Nephron (organoid): ENCODE measurements around the gene TKTL1.
A peak's percentile ranks its signal among the peaks of the same experiment; 100 is the strongest.

ENCODE experiments used
- H3K27ac Mint-ChIP-seq, 3 experiments: 2 replicates each; pipeline ENCODE4 v1.8.0; 2020; ENCODE audit warnings: mixed read lengths in 3 of 3, mild to moderate bottlenecking in 2 of 3, moderate library complexity in 1 of 3
- H3K27me3 Mint-ChIP-seq: 2 replicates; pipeline ENCODE4 v1.8.0; 2021; ENCODE audit warnings: low read depth, mild to moderate bottlenecking, moderate library complexity, mixed read lengths
- H3K36me3 Mint-ChIP-seq: 2 replicates; pipeline ENCODE4 v1.8.0; 2020; ENCODE audit warnings: low read depth, mixed read lengths
- H3K4me1 Mint-ChIP-seq: 2 replicates; pipeline ENCODE4 v1.8.0; 2020; ENCODE audit warnings: mixed read lengths
- H3K4me3 Mint-ChIP-seq, 3 experiments: 2 replicates each; pipeline ENCODE4 v1.8.0; 2020; ENCODE audit warnings: mild to moderate bottlenecking in 3 of 3, mixed read lengths in 3 of 3, moderate library complexity in 2 of 3
- H3K9me3 Mint-ChIP-seq: 2 replicates; pipeline ENCODE4 v1.8.0; 2020; ENCODE audit warnings: mixed read lengths
- CTCF ChIP-seq, 3 experiments: fragments of 200-600 bp; sonication (generic); IDR thresholded peaks; one replicate each; pipeline ENCODE4 v1.5.0; 2021; ENCODE audit warnings: antibody characterized with exemption in 3 of 3; ENCODE audit not compliant: unreplicated experiment in 3 of 3

The TKTL1 gene

GRCh38 chrX:154367474-154368308 lies 72.1 kb downstream of the TKTL1 start:
- Mint-ChIP-seq H3K36me3 (peaks cover 27% of the 10 kb centered on the region), H3K4me3 (peak overlapping the region; percentile 77 to 97 (median 95)), H3K27me3 (no peaks in the 10 kb centered on the region), H3K27ac (peak overlapping the region in 1 of 3 experiments; percentile 48), H3K9me3 (peaks cover 5% of the 10 kb centered on the region), H3K4me1 (no peaks in the 10 kb centered on the region)
- TF ChIP-seq CTCF (IDR thresholded peaks at IDR 0.05; ENCODE audit: unreplicated experiment in 3 of 3): no peak

- Mint-ChIP-seq H3K27me3 (no peaks in the 10 kb centered on the region), H3K4me3 (peak overlapping the region; percentile 89 to 97 (median 95)), H3K4me1 (peaks cover 5% of the 10 kb centered on the region), H3K9me3 (peaks cover 5% of the 10 kb centered on the region), H3K36me3 (peaks cover 21% of the 10 kb centered on the region), H3K27ac (peak overlapping the region in 2 of 3 experiments; percentile 43 to 97)
- no peak for TF ChIP-seq CTCF (IDR thresholded peaks at IDR 0.05; ENCODE audit: unreplicated experiment in 3 of 3)
Observed at GRCh38 chrX:154368630-154369448, 73.2 kb downstream of the TKTL1 start.

- peak overlapping the region; percentile 94 to 97 (median 97) for H3K27ac Mint-ChIP-seq
Observed at GRCh38 chrX:154369449-154370299, 74.1 kb downstream of the TKTL1 start.

GRCh38 chrX:154370300-154371016 lies 74.9 kb downstream of the TKTL1 start:
- H3K36me3 Mint-ChIP-seq: peaks cover 15% of the 10 kb centered on the region

More at GRCh38 chrX:154369449-154370299, 74.1 kb downstream of the TKTL1 start:
- Mint-ChIP-seq H3K27me3 (no peaks in the 10 kb centered on the region), H3K4me3 (peak overlapping the region; percentile 89 to 97 (median 95)), H3K36me3 (peaks cover 19% of the 10 kb centered on the region), H3K9me3 (peaks cover 5% of the 10 kb centered on the region), H3K4me1 (peaks cover 5% of the 10 kb centered on the region)
- TF ChIP-seq CTCF (IDR thresholded peaks at IDR 0.05; ENCODE audit: unreplicated experiment in 3 of 3): no peak

More at GRCh38 chrX:154370300-154371016, 74.9 kb downstream of the TKTL1 start:
- Mint-ChIP-seq H3K4me3 (peak overlapping the region; percentile 89 to 97 (median 95)), H3K9me3 (peaks cover 10% of the 10 kb centered on the region), H3K27me3 (no peaks in the 10 kb centered on the region), H3K4me1 (peaks cover 5% of the 10 kb centered on the region), H3K27ac (peak overlapping the region; percentile 94 to 97 (median 97))
- TF ChIP-seq CTCF (IDR thresholded peaks at IDR 0.05; ENCODE audit: unreplicated experiment in 3 of 3): no peak
